ENCODE measurements around the gene SPAG17. TPM values are rescaled to one million over a fixed set of nuclear protein-coding genes. Genes with fewer than 3 reads are reported as not detected.

The SPAG17 gene
- total and polyA plus RNA-seq, 9 donors, result 0.08 to 39.5 (median 0.67) TPM

DNA sequence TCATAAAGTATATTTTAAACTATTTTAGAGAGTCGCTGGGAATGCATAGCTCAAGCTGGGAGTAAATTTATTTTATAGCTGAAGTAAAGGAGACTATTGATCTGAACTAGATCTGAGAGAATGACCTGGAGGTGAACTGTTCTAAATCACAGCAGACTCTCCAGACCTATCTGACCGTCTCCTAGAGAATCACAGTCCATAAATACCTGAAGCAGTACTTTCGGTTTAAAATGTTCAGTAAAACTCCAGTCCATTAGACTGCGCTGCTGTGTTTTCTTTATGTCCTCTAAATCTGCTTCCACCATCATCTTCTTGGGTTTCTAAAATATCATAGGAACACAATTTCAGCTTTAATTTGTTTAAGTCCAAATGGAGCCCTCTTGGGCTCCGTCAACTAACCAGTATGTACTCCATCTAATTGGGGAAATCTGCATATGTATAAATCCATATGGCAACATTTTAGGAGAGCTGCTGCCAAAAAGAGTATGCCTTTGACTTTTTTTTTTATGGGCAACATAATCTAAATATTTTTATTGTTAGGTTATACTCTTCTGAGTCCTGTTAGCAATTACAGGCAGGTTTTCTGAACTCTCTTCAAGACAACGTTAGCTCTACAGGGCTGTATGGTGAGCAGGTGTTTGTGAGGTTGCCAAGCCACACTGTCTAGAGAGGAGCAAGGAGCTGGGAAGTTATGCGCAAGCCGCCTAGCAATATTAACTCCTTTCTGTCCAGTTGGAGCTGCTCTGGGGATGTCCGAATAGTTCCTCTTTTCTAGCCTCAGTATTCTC lies 111.2 kb downstream of the SPAG17 start:
- H3K9me3 ChIP-seq, result no peaks in the 10 kb centered on the region
- TF ChIP-seq POLR2A (IDR thresholded peaks at IDR 0.05), result no peak
- intact Hi-C loops (cut with DNase I), result no loop called here
- 26 to 31% (median 30%) methylated on average over 9 of the region's 9 CpGs for WGBS, 3 donors
- DNase-seq, result no peak
- no peaks in the 10 kb centered on the region for H3K36me3 ChIP-seq
- H3K4me1 ChIP-seq (ENCODE audit: insufficient read depth), result no peaks in the 10 kb centered on the region
- H3K27ac ChIP-seq, result no peak overlapping the region
- no peak overlapping the region for H3K4me3 ChIP-seq
- H3K27me3 ChIP-seq, result no peaks in the 10 kb centered on the region

DNA sequence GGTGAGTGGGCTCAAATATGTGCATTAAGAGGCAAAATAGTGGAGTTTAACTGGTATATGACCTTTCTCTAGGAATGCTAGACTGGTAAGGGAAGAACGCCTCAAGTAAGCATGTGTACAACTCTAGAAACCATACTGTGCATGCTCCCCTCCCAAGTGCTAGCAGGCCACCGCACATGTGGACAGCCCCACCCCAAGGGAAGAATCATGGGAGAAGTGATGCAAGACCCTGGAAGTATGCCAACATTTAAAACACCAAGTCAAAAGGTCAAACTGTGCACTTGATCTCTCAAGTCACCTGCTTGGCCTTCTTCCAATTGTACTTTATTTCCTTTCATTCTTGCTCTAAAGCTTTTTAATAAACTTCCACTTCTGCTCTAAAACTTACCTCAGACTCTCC lies 135.0 kb downstream of the SPAG17 start:
- Histone ChIP-seq H3K27me3 (no peaks in the 10 kb centered on the region), H3K4me3 (no peak overlapping the region), H3K4me1 (ENCODE audit: insufficient read depth) (no peaks in the 10 kb centered on the region), H3K9me3 (no peaks in the 10 kb centered on the region), H3K36me3 (no peaks in the 10 kb centered on the region), H3K27ac (no peak overlapping the region)
- no peak for DNase-seq
- TF ChIP-seq EP300 (IDR thresholded peaks at IDR 0.05) (no peak), POLR2A (IDR thresholded peaks at IDR 0.05) (no peak)
- TF ChIP-seq, protein P1, sequence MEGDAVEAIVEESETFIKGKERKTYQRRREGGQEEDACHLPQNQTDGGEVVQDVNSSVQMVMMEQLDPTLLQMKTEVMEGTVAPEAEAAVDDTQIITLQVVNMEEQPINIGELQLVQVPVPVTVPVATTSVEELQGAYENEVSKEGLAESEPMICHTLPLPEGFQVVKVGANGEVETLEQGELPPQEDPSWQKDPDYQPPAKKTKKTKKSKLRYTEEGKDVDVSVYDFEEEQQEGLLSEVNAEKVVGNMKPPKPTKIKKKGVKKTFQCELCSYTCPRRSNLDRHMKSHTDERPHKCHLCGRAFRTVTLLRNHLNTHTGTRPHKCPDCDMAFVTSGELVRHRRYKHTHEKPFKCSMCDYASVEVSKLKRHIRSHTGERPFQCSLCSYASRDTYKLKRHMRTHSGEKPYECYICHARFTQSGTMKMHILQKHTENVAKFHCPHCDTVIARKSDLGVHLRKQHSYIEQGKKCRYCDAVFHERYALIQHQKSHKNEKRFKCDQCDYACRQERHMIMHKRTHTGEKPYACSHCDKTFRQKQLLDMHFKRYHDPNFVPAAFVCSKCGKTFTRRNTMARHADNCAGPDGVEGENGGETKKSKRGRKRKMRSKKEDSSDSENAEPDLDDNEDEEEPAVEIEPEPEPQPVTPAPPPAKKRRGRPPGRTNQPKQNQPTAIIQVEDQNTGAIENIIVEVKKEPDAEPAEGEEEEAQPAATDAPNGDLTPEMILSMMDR (IDR thresholded peaks at IDR 0.05), result no peak
- WGBS, 3 donors, result 78 to 87% (median 86%) methylated on average over 2 of the region's 2 CpGs
- intact Hi-C loops (cut with DNase I), result no loop called here

DNA sequence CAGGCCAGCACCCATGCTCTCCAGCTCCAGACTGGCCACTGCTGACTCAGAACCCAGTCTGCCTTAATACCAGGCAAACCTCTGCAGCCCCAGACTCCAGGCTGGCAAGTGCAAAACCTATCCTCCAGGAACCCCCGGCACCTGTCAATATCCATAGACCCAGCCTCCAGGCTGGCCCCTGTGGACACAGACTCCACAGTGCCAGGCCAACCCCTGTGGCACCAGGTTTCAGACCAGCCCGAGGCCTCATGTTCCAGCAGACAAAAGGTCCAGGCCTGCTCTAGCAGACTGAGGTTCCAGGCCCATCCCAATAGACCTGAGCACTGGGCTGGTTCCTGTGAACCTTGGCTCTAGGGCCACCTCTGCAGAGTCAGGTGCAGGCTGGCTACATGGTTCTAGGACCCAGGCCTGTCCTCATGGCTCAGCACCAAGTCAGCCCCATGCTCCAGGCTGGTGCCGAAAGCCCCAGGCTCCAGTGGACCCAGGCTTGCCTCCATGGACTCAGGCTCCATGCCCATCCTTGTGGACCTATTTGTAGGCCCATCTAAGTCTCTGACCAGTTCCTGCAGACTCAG lies 137.3 kb downstream of the SPAG17 start:
- TF ChIP-seq, protein P1 (IDR thresholded peaks at IDR 0.05), result no peak
- TF ChIP-seq POLR2A (IDR thresholded peaks at IDR 0.05) (no peak), EP300 (IDR thresholded peaks at IDR 0.05) (no peak)
- no peak overlapping the region for H3K27ac ChIP-seq
- DNase-seq, result no peak
- no peaks in the 10 kb centered on the region for H3K27me3 ChIP-seq
- no peaks in the 10 kb centered on the region for H3K9me3 ChIP-seq
- H3K4me1 ChIP-seq (ENCODE audit: insufficient read depth), result no peaks in the 10 kb centered on the region
- no peaks in the 10 kb centered on the region for H3K36me3 ChIP-seq
- intact Hi-C loops (cut with DNase I), result no loop called here
- no peak overlapping the region for H3K4me3 ChIP-seq
- WGBS, 3 donors, result 83 to 95% (median 90%) methylated on average over 3 of the region's 3 CpGs

DNA sequence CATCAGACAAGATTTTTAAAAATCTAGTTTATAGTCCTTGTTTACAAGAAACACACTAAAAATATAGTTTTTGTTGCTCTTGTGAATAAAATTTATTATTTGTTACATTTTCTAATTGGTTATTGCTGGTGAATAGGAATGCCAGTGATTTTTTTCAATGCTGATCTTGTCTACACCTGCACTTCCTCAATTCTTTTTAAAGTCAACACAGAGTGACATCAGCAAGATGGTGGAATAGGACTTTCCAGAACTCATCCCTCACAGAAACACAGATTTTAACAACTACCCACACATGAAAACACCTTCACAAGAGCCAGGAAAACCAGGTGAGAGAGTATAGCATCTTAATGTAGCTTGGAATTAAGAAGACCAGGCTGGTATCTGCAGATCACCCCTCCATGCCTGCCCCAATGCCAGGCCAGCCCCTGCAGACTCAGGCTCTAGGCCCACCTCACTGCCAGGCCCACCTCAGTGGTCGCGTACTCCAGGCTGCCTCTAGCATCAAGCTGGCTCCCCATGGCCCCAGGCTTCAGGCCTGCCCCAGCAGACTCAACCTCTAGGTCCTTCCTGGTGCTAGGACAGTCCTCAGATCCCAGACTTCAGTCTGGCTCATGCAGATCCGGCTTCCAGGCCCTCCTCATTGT lies 137.9 kb downstream of the SPAG17 start:
- Histone ChIP-seq H3K4me1 (ENCODE audit: insufficient read depth) (no peaks in the 10 kb centered on the region), H3K4me3 (no peak overlapping the region), H3K27me3 (no peaks in the 10 kb centered on the region), H3K36me3 (no peaks in the 10 kb centered on the region), H3K27ac (no peak overlapping the region), H3K9me3 (no peaks in the 10 kb centered on the region)
- 93 to 97% (median 94%) methylated on average over 3 of the region's 3 CpGs for whole genome bisulfite sequencing, 3 donors
- TF ChIP-seq EP300 (IDR thresholded peaks at IDR 0.05) (no peak), POLR2A (IDR thresholded peaks at IDR 0.05) (no peak)
- TF ChIP-seq, protein P1 (IDR thresholded peaks at IDR 0.05), result no peak
- DNase-seq, result no peak
- intact Hi-C loops (cut with DNase I), result no loop called here

DNA sequence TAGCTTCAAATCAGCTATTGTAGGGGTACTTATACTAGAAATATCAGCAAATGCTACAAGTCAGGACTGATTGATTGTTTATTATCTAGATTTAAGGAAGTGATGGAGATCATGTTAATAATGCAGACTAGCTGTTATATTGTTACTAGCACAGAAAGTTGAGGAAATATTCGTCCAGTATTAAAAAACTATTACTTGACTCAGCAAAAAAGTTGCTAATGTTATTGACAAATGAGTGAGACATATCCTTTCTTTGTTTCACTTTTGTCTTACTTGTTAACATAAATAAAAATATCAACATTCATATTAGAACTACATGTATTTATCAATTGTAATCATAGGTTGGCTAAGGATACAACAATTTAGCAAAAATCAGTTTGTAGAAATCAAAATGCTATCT lies 141.4 kb downstream of the SPAG17 start:
- intact Hi-C loops (cut with DNase I), result no loop called here
- 63 to 75% (median 70%) methylated on average over 1 of the region's 1 CpG for WGBS, 3 donors
- Histone ChIP-seq H3K4me1 (ENCODE audit: insufficient read depth) (no peaks in the 10 kb centered on the region), H3K36me3 (no peaks in the 10 kb centered on the region), H3K27ac (no peak overlapping the region), H3K4me3 (no peak overlapping the region), H3K9me3 (no peaks in the 10 kb centered on the region), H3K27me3 (no peaks in the 10 kb centered on the region)
- no peak for DNase-seq
- TF ChIP-seq POLR2A (IDR thresholded peaks at IDR 0.05) (no peak), EP300 (IDR thresholded peaks at IDR 0.05) (no peak)
- TF ChIP-seq, protein P1 (IDR thresholded peaks at IDR 0.05), result no peak

All from ovary (tissue), 9 donors.